Fibroblast of skin of right quadriceps (primary cell): ENCODE measurements around the gene EGFR.

Experiments
- DNase-seq: peaks from one replicate; pipeline ENCODE4 v3.0.0-alpha.2; 2013

The EGFR gene

DNA sequence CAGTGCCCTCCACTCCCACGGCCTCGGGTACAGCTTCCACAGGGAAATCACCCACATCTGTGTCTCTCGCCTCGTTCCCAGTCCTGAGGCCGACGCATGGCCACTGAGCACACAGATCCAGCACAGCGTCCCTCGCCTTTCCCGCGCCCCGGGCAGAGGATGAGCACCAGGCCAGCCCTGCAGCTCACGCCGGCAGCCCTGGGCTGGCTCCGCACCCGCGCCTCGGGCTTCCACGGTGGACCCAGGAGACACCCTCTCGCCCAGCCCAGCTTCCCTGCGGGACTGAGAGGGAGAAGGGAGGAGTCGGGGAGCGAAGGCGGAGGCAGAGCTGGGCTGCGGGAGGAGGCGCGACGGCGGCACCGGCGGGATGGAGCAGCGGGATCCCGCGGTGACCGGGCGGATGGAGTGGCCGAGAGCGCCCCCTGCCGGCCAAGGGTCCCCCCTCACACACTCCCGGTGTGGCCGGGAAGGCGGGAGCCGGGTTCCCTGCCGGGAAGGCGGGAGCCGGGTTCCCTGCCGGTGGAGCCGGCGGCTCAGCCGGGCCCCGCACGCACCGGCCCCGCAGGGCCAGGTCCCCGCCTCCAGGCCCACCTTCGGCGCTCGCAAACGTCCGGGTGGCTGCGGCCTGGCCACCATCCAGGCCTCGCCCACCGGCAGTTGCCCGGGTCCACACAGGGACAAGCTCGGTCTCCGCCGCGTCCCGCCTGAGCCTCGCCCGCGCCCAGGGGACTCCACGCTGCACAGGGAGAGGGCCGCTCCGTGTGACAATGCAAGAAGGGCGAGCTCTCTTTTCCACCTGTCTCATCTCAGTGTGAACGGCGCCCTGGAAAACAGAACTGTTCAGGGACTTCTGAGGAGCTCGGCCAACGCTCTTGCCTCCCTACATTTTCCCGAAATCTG lies 236.0 kb downstream of the EGFR start:
- peak; percentile 71 for DNase-seq

- DNase-seq: peak; percentile 77
Observed at GRCh38 chr7:55255496-55256445, 237.0 kb downstream of the EGFR start.

DNA sequence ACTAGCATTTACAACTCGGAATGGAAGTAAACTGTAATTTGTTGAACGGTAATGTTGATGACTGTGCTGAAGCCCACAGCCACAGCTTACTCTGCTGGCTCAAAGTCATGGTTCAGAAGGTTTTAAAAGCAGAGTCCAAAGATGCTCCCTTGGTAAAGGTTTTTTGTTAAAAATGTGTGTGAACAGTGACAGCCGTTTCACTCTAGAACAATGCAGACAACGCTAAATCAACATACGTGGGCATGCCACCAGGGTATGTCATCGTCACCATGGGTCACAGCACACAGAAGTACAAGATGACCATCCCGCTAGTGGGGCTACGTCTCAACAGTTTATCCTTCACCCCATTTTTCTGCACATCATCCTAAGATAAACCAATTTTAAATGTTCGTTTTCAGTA lies 239.8 kb downstream of the EGFR start:
- DNase-seq: no peak

GRCh38 chr7:55260171-55260570 lies 241.4 kb downstream of the EGFR start:
- DNase-seq: no peak

DNA sequence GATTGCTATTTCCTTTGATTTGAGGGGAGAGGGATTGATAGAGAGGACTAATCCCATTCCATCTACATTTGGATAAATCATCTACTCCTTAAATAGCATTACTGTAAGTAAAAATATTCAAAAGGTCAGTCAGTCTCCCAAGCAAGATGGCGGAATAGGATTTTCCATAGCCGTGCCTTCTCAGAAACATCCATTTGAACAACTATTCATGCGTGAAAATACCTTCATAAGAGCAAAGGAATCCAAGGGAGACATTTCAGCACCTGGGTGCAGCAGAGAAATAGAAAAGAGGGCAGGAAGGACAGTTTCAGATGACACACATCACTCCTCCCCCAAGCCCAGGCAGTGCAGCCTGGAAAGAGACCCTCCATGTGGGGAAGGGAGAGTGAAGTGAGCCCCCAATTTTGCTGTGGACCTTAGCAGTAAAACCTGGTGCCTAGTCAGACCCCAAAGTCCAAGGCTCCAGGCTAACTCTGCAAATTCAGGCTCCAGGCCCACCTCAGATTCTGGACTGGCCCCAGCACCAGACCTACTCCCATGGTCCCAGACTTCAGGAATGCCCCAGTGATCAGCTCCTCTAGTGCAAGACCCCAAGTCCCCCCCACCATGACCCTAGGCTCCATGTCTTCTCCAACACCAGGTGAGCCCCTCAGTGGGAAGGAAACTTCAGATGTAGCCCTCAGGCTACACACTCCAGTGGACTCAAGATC lies 242.0 kb downstream of the EGFR start:
- no peak for DNase-seq
